GM21529 (cell line): ENCODE data around the gene MRRF.
A peak's percentile ranks its signal among the peaks of the same experiment; 100 is the strongest.

Experiments used
- ATAC-seq: cut with Tn5 transposase; IDR thresholded peaks from one replicate; pipeline ENCODE4 v1.9.1; 2021; ENCODE audit not compliant: unreplicated experiment

The MRRF gene, protein sequence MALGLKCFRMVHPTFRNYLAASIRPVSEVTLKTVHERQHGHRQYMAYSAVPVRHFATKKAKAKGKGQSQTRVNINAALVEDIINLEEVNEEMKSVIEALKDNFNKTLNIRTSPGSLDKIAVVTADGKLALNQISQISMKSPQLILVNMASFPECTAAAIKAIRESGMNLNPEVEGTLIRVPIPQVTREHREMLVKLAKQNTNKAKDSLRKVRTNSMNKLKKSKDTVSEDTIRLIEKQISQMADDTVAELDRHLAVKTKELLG

DNA sequence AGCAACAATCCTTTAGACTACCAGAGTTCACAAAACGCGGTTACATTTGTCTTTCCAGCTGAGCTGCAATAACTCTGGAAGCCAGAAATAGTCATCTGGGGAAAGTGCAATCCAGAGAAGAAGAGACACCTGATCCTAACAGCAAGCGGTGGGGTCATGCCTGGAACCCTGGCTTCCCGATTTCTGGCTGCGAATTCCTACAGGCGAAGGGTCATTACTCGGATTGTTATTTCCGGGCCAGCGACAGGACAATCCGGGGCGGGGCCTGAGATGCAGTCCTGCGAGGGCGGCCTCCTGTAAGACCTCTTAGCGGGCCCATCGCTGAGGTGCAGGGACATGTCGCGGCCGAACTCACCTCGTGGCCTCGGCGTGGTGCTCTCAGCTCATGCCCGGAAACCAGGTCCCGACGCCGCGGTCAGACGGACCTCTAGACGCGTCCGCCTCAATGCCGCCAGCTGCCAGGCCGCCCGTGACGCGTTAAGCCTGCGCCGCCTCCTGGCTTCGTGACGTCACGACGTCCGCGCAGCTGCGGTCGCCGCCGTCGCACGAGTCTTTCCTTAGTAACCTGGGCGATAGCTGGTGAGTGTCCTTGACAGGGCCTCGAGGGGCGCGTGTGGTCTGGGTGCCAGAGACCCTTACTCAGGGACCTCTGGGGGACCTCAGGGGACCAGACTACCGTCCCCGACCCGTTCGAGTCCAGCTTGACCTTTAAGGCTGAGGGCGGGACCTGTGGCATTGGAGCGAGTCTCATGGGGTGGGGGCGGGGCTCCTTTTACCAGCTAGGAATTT, at the start of gene MRRF, which contains the start of gene RBM18:
MRRF (plus strand) TSS at position 523 of the 789 bp plus-strand sequence. CDS start 6,010 bp downstream, outside the sequence.
RBM18 (minus strand) TSS at position 481 of the 789 bp plus-strand sequence. CDS start 3,348 bp downstream, outside the sequence.
- peak; percentile 80 for ATAC-seq

DNA sequence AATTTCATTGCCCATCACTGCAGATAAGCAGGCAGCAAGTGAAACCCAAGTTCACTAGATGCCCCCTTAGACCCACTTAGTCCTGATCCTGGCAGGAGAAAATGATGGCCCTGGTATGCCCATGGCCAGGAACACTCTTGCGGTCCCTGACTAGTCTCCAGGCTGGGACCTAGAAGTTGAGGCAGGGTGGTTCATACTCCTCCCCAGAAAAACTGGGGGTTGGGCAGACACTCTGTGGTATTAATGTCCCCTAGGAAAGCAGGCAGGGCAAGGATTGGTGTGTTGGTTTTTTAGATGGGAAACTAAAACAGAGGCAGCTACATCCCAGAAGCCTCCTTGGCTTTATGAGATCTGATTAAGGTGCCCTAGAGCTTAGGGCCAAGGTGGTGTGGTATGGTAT, 49.0 kb upstream of the MRRF start:
- ATAC-seq = no peak

DNA sequence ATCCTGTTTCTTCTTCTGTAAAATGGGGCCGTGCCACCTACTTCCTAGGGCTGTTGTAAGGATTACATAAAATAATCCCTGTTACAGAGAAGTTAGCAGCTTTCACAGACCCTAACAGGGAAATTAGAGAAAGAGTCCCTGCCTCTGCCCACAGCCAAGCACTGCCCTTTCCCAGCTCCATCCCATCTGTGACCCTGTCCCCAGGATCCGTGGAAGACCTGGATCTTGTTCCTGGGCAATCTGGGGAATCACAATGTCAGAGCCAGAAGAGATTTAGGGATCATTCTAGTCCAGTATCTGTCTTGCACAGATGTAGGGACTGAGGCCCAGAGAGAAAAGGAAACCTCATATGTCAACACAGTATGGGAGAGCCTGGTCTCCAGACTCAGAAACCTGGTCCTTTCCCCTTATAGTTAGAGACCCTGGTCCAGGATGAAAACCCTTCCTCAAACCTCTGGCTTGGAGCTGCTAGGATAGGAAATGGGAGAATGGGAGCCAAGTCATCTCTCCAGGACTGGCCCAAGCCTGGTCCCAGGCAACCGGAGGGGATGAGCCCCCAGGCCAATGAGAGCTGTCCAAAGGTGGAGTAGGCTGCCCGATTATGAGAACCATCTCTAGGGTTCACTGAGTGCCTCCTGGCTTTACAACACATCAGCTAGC, 48.4 kb upstream of the MRRF start:
- no peak for ATAC-seq

DNA sequence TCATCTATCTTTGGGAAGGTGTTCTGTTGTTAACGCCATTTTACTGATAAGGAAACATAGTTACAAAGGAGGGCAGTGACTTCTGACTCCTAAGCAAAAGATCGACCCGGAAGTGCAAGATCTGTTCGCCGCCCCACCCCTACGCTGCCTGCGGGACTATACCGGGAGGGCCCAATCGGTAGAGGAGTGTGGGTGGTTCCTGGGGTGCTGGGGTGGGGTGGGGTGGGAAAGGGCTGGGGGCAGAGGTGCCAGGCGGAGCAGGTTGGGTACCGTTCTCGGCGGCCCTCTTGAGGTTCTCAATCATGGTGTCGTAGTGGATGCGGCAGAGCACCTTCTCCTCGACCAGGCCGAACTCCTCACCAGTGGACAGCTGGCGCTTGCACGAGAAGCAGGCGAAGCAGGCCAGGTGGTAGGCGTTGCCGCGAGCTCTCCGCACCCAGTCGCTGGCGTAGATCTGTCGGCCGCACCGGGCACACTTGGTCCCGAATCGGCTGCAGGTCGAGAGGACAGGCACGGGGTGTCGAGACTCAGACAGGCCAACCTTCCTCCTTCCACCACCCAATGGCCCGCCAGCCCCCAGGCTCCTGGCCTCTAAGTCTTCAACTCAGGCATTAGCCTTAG, 47.8 kb upstream of the MRRF start:
- no peak for ATAC-seq

DNA sequence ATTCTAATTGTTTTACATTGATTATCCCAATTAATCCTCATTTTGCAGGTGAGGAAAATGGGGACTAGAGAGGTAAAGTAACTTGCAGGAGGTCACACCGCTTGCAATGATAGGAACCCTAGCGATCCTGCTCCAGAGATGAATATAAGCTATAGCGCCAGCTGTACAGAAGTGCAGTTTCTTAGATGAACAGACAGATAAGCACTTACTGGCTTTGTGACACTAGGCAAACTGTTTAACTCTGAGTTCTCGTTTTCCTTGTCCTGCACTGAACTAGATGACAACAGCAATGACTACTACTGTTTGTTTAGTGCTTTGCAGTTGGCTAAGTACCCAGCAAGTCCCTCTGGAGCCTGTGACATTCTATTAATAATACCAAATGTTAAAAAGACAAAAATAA, 47.0 kb upstream of the MRRF start:
- ATAC-seq = no peak

DNA sequence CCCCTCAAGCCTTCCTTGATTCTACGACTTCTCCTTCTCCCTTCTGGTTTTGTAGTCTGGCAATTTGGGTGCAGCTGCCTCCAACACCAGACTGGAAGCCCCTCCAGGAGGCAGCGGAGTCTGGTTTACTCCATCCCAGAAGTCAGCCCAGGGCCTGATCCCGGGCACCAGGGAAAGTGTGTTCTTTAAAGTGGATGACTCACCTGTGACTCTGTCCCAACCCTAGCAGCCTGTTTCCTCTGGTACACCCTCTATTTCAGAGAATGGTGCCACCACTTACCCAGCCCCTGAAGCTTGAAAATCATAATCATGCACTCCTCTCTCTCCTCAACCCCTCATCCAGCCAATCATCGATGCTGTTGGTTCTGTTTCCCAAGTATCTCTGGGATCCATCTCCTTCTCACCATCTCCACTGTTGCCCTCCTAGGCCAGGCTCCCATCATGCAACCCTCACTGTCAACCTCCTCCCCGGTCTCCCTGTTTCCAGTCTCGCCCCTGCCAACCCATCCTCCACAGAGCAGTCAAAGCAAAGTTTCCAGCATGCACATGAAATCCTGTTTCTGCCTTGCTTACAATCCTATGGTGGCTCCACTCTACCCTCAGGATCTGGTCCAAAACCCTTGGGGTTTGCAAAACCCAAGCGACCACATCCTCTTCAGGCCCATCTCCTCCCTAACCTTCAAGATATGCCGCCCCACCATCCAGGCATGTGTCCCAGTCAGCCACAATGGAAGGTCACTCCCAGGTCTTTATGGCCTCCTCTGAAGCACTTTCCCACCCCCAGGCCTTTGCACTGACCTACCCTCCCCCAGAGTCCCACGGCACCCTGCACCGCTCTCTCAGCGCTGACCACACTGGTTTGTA, 46.4 kb upstream of the MRRF start:
- no peak for ATAC-seq

DNA sequence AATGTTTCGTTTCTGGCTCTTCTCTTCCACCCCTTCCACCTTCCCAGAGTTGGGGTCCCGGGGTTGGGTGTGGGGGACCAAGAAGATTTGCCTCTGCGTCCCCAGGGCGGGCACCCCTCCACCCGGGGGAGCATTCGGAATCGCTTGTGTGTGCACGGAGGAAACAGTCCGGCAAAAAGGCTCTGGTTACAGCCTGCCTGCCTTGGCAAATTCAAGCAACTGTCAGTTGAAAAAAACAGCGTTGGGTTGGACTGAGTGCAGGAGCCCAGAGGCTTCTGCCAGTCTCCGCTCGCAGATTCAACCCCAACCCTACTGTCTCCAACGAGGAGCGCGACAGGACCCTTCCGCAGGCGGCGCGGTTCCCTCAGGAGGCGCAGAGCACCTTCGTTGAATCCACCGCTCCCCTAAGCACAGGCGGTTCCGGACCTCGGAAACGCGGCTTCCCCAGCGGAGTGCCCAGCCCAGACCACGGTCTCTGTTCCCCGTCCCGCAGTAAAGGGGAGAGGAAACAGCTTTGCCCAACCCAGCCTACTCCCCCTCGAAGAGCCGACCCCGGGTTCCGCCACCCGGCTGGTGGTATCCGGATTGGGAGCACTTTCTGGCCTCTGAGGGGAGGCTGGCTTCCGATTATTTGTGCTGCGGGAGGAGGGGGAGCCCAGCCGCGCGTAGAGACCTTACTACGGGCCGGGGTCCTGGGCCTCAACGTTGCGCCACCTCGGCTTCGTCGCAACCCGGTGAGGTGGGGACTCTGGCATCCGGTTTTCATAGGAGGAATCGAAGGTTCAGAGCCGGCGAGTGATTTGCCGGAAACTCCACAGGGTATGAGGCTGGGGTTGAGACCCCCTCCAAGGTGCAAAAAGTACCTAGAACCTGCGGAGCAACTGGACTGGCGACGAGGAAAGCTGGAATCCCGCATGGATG, 45.5 kb upstream of the MRRF start:
- ATAC-seq = no peak

DNA sequence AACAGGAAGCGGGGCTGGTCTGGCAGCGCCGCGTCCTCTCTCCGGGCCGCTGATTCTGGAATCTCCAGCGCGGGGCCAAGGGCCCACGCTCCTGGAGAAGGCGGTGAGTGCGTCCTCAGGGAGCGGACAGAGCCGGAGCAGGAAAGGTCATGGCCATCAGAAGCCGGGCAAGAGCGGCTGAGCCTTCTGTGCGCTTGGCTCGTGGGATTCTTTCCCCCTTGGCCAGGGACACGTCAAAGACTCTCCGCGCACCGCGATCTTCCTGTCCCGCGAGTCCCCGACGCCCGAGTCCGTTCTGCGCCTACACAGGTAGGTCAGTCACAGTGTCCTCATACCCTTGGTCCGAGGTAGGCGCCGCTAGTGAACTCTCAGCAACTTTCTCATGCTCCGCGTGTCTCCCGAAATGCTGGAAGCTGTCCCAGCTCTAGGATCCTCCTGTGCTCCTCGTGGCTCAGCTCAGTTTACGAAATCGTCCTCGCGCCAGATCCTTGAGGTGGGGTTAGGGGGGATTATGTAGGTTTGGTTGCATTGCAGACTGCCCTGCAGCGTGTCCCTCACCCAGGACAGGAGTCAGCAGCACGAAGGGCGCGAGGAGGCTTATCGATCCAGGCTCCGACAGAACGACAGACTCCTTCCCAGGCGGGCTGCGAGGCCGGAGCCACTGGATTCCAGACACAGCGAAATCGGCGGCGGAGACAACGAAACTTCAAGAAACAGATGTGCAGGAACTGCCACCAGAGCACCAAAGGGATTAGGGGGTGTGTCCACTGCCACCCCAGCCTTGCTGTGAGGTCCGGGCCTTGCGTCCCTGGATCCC, 44.6 kb upstream of the MRRF start:
- ATAC-seq = no peak

DNA sequence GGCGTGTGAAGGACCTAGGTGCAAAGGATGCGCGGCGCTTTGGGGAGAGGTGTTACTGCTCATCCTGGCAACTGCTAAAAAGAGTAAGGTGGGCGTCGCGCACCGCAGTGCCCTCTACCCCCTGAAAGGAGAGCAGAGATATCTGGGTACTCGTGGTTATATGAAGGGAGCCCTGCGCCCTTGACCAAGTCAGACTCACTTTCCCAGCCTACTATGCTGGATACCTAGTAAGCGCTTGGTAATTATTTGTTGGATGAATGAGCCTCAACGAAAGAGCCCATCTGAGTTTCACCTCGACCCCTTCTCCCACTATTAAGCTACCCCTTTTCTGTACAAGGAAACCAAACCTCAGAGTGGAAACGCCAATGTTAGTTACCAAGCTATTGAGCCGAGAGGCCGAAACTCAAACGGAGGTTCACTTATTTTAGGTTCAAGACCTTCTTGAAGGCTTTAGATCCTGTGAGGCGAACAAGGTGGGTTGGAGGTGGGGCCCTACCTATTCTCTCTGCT, 44.0 kb upstream of the MRRF start:
- no peak for ATAC-seq

DNA sequence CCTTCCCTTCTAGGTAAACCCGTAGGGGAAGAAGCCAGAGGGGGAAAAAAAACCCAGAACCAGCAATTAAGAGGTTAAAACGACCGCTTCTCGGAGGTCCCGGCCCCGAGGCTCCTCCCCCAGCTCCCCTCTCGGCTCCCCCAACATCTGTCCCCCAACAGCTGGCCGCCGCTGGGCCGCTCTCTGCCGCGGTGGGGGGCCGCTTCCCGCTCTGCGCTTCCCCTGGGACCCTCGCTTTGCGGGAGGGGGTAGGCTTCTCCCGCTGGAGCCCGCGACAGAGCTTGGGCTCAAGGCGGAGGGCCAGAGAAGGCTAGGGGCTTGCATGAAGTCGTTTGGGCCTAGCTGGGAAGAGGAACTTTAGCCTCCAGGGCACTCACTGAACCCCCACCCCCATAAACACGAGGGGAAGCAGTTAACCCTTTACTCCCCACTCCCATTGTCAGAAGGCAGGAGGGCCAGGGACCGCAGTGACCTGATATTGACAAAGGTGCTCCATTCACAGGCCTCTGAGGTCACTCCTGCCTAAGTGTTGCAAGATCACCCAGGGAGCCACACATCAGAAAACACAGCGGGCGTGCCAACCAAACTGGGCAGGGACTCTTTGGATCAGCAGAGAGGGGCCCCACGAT, 43.4 kb upstream of the MRRF start:
- ATAC-seq = no peak

DNA sequence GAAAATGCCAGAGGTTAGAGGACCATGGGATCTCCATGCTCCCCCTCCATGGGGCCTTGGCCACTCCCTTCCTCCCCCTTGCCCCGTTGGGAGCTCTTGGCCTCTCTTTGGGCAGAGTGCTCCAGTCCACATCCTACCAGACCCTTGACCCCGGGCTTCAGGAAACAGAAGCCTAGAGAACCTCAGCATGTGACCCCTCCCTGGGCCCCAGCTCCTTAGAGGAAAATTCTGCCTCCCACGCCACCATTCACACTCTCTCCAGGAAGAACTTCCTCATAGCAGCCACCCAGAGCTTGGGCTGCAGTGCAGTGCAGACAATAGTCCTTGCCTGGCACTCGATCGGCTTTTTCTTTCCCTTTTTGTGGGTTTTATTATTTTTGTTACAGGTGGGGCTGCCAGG, 41.9 kb upstream of the MRRF start:
- ATAC-seq = no peak

DNA sequence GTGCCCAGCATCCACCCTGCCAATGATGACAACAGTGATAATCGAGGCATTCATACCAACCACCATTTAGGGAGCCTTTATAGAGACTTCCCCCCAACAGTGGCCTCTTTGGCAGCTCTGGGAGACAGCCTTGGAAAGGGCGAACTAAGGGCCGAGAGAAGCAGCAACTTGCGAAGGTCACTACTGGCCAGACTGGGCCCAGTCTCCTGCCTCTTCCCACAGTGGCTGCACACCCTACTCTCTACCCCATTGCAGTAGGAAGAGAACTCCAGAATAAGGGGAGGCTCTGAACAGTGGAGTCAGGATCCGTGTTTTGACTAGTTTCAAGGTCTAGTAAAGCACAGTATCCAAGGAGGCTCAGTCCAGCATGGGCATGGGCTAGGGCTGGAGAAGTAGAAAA, 41.2 kb upstream of the MRRF start:
- no peak for ATAC-seq

DNA sequence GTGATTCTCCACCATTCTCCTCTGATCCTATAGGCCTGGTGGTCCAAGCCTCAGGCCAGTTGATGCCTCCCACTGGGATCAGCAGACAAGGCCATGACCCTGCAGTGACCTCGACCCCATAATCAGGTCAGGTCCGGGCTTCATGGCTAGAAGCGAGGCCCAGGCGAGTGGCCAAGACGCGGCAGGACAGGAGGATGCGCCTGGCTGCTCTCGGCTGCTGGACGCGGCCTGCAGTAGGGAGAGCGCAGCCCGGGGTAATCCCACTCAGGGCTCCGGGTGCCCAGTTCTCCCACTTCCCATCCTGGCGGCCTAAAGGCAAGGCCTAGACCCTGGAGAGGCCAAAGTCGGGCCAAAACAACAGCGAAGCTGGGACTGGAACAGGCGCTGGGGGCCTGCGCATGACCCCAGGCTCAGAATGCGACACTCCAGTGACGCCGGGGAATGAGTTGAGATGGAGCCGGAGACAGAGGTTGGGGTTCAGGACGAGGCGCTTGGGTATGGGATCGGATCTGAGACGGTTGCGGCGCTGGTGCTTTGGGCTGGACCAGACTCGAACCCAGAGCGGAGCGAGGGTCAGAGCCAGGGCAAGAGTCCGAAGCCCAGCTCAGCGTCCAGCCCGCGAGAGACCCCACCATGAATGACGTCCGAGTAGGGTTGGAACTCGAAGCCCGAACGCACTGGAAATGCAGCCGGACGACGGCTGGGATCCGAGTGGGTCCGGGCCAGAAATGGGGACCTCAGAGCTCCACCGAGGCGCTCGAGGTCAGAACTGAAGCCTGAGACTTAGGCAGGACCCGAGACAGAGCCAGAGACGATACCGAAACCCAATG, 39.2 kb upstream of the MRRF start:
- ATAC-seq = no peak

DNA sequence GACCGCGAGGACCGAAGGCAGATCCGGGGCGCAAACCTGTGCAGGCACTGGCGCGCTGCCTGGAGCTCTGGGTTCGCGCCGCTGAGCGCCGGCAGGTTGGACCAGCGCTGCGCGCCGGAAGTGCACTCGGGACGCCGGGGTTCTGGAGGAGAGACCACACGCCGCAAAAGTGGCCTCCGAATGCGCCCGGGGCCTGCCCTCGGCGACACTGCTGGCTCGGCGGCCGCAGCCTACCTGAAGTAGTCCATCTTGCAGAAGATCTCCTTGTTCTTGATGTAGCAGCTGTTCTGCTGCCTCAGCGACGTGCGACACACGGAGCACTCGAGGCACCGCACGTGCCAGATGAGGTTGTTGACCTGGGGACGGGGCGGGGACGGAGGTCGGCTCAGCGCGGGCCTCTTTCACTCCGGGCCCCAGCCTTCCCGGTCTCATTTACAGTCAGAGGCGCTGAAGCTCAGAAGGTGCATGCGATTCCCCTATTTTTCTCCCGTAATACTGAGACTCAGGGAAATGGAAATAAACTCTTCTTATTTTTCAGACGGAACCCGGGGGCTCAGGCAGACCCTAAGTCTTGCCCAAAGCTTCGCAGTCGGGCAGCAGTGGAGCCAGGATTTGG, 38.4 kb upstream of the MRRF start:
- no peak for ATAC-seq

DNA sequence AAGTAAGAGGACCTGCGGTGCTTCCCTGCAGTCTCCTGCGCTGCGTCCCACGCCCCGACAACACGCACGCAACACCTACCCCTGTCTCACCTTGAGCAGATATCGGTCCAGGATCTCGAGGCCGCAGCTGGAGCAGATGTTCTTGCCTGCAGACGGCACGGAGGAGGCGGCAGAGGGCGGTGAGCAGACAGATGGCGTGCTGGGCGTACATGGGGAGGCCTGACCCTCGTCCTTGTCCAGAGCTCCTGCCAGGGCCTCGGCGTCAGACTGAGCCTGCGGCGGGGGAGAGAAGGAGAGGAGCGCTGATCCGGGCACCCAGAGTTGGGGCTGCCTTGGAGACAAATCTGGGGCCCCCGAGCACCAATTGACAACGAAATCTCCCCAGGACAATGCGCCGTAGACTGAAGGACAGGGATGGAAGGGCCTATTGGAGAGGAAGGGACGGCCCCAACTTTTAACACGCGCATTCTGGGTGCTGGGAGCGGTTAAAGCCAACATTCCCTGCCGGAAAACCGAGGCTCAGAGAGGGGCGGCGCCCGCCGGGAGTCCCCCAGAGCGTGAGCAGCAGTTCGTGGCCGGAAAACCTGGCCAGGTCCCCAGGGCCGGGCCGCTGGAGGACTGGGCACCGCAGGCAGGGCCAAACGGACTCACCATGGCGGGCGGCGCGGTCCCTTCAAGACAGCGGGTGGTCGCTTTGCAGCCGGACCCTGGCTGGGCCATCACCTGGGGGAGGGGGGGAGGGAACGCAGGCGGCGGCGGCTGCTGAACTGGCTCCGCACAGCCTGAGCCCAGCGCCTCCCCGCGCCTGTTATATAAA, 37.7 kb upstream of the MRRF start:
- ATAC-seq = no peak

DNA sequence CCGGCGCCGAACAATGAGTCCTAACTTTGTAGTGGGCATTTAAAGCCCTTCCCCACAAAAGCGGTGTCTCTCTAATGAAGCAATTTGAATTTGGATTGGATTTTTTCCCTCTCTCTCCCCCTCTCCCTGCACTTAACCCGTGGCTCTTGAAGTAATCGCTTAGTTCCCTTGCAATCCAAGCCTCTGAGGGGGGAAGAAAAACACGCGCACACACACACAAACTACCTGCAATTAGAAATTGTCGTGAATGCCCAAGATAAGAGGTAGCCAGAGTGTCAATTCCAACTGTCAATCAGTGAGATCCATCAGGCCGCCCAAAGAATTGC, 37.1 kb upstream of the MRRF start:
- no peak for ATAC-seq
